Measurements from ENCODE around the gene MKX. TPM values are rescaled to one million over a fixed set of nuclear protein-coding genes. Genes with fewer than 3 reads are reported as not detected.
"Not testable (repeated sequence)": the region's sequence is repeated elsewhere in the genome, so short reads cannot be mapped to it uniquely, and the experiment has no call there.

The MKX gene
- total RNA-seq, 3 donors from 2014 or later, result 1.4 to 2.3 (median 1.8) TPM

- no peaks in the 10 kb centered on the region for H3K36me3 ChIP-seq
- DNase-seq (ENCODE audit: low spot score in 2 of 2), result no peak
- no peaks in the 10 kb centered on the region for H3K4me1 ChIP-seq
- no peak for TF ChIP-seq POLR2AphosphoS5 (IDR thresholded peaks at IDR 0.05)
- TF ChIP-seq POLR2A (IDR thresholded peaks at IDR 0.05), result no peak
- TF ChIP-seq CTCF (IDR thresholded peaks at IDR 0.05), result no peak
- H3K4me3 ChIP-seq, result no peak overlapping the region
- H3K27me3 ChIP-seq, result peaks cover 0 to 2% of the 10 kb centered on the region in 2 donors
- intact Hi-C loops (cut with DNase I; ENCODE audit: low total_unique reads), result no loop called here
- H3K9me3 ChIP-seq, result no peaks in the 10 kb centered on the region
- no peak overlapping the region for H3K27ac ChIP-seq
Measured at GRCh38 chr10:27687743-27688142, 57.9 kb downstream of the MKX start.

- Histone ChIP-seq H3K27ac (no peak overlapping the region), H3K4me1 (no peaks in the 10 kb centered on the region), H3K9me3 (no peaks in the 10 kb centered on the region), H3K36me3 (no peaks in the 10 kb centered on the region), H3K27me3 (peaks cover 0 to 2% of the 10 kb centered on the region in 2 donors), H3K4me3 (no peak overlapping the region)
- no peak for TF ChIP-seq CTCF (IDR thresholded peaks at IDR 0.05)
- no peak for TF ChIP-seq POLR2AphosphoS5 (IDR thresholded peaks at IDR 0.05)
- no peak for TF ChIP-seq POLR2A (IDR thresholded peaks at IDR 0.05)
- no peak for DNase-seq (ENCODE audit: low spot score in 2 of 2)
- intact Hi-C loops (cut with DNase I; ENCODE audit: low total_unique reads), result no loop called here
Measured at GRCh38 chr10:27687326-27687725, 58.3 kb downstream of the MKX start.

GRCh38 chr10:27685681-27686080 is 59.9 kb downstream of the MKX start:
- Histone ChIP-seq H3K9me3 (no peaks in the 10 kb centered on the region), H3K4me3 (no peak overlapping the region), H3K36me3 (no peaks in the 10 kb centered on the region), H3K27ac (no peak overlapping the region), H3K27me3 (peaks cover 0 to 2% of the 10 kb centered on the region in 2 donors), H3K4me1 (no peaks in the 10 kb centered on the region)
- no peak for DNase-seq (ENCODE audit: low spot score in 2 of 2)
- TF ChIP-seq POLR2AphosphoS5 (IDR thresholded peaks at IDR 0.05) (no peak), POLR2A (IDR thresholded peaks at IDR 0.05) (no peak), CTCF (IDR thresholded peaks at IDR 0.05) (no peak)
- intact Hi-C loops (cut with DNase I; ENCODE audit: low total_unique reads), result no loop called here

- H3K27ac ChIP-seq, result no peak overlapping the region
- intact Hi-C loops (cut with DNase I; ENCODE audit: low total_unique reads), result no loop called here
- no peak for DNase-seq (ENCODE audit: low spot score in 2 of 2)
- no peaks in the 10 kb centered on the region for H3K36me3 ChIP-seq
- TF ChIP-seq CTCF (IDR thresholded peaks at IDR 0.05) (no peak), POLR2AphosphoS5 (IDR thresholded peaks at IDR 0.05) (no peak), POLR2A (IDR thresholded peaks at IDR 0.05) (no peak)
- no peak overlapping the region for H3K4me3 ChIP-seq
- H3K27me3 ChIP-seq, result peaks cover 0 to 2% of the 10 kb centered on the region in 2 donors
- H3K4me1 ChIP-seq, result no peaks in the 10 kb centered on the region
- H3K9me3 ChIP-seq, result no peaks in the 10 kb centered on the region
Measured at GRCh38 chr10:27683226-27683625, 62.4 kb downstream of the MKX start.

GRCh38 chr10:27681795-27682194 is 63.8 kb downstream of the MKX start:
- H3K36me3 ChIP-seq; H3K4me1 ChIP-seq; H3K27me3 ChIP-seq; H3K27ac ChIP-seq; intact Hi-C loops (cut with DNase I; ENCODE audit: low total_unique reads); H3K9me3 ChIP-seq; H3K4me3 ChIP-seq; DNase-seq (ENCODE audit: low spot score in 2 of 2): not testable (repeated sequence)

Measured in breast epithelium (tissue), 4 donors.